Activated T-helper 2 cell treated with anti-CD3 and anti-CD28 coated beads, Interferon-gamma antibody, Interleukin-2, Interleukin-4, amounts not matched to agents 10 μg/mL and 5 μg/mL and 100 μg/mL, durations not matched to agents 14 hours and 24 hours and 36 hours (primary cell): ENCODE results near the gene MYCL. TPM values are rescaled to one million over a fixed set of nuclear protein-coding genes. Genes with fewer than 3 reads are reported as not detected.
"Not testable (repeated sequence)": the region's sequence is repeated elsewhere in the genome, so short reads cannot be mapped to it uniquely, and the experiment has no call there.

Source experiments
- DNase-seq: peaks from one replicate; pipeline ENCODE4 v3.0.0; 2021; ENCODE audit warnings: low spot score
- H3K27ac Mint-ChIP-seq: one replicate; pipeline ENCODE4 v1.8.0; 2021; ENCODE audit warnings: mixed read lengths
- H3K27me3 Mint-ChIP-seq: one replicate; pipeline ENCODE4 v1.8.0; 2021; ENCODE audit warnings: low read depth, mixed read lengths
- H3K36me3 Mint-ChIP-seq: one replicate; pipeline ENCODE4 v1.8.0; 2021; ENCODE audit warnings: low read depth, mixed read lengths
- H3K4me1 Mint-ChIP-seq: one replicate; pipeline ENCODE4 v1.8.0; 2021; ENCODE audit warnings: low read depth, mixed read lengths
- H3K4me3 Mint-ChIP-seq: one replicate; pipeline ENCODE4 v1.8.0; 2021; ENCODE audit warnings: low read depth, mild to moderate bottlenecking, moderate library complexity, mixed read lengths
- H3K9me3 Mint-ChIP-seq: one replicate; pipeline ENCODE4 v1.8.0; 2021; ENCODE audit warnings: mixed read lengths
- intact Hi-C: fragments of 100-400 bp; cut with micrococcal nuclease; formaldehyde crosslinking; loops from one replicate; pipeline ENCODE4 v1.15.1; 2023
- total RNA-seq: library from RNA; stranded (reverse); gene quantifications from 2 replicates; pipeline ENCODE4 v1.2.3, GENCODE V29; 2022

The MYCL gene
- total RNA-seq, 1 donor from 2014 or later: 0.50 TPM

- H3K27ac Mint-ChIP-seq, DNase-seq, H3K4me1 Mint-ChIP-seq, H3K4me3 Mint-ChIP-seq, H3K27me3 Mint-ChIP-seq, intact Hi-C loops, H3K9me3 Mint-ChIP-seq: not testable (repeated sequence)
- H3K36me3 Mint-ChIP-seq: peaks cover 33% of the 10 kb centered on the region
Measured at GRCh38 chr1:39871043-39871442, 30.7 kb downstream of the MYCL start.

GRCh38 chr1:39869538-39870112 lies 32.1 kb downstream of the MYCL start:
- H3K27me3 Mint-ChIP-seq, H3K9me3 Mint-ChIP-seq, intact Hi-C loops, H3K4me1 Mint-ChIP-seq, DNase-seq, H3K4me3 Mint-ChIP-seq, H3K27ac Mint-ChIP-seq: not testable (repeated sequence)
- peaks cover 31% of the 10 kb centered on the region for H3K36me3 Mint-ChIP-seq

GRCh38 chr1:39866767-39867166 lies 35.0 kb downstream of the MYCL start:
- Mint-ChIP-seq H3K36me3 (peaks cover 34% of the 10 kb centered on the region), H3K4me3 (no peak overlapping the region), H3K4me1 (no peaks in the 10 kb centered on the region), H3K27ac (no peak overlapping the region), H3K9me3 (no peaks in the 10 kb centered on the region), H3K27me3 (no peaks in the 10 kb centered on the region)
- intact Hi-C loops: no loop called here
- no peak for DNase-seq

- intact Hi-C loops: no loop called here
- peaks cover 29% of the 10 kb centered on the region for H3K36me3 Mint-ChIP-seq
- H3K27me3 Mint-ChIP-seq: no peaks in the 10 kb centered on the region
- no peaks in the 10 kb centered on the region for H3K9me3 Mint-ChIP-seq
- no peak overlapping the region for H3K27ac Mint-ChIP-seq
- no peak for DNase-seq
- no peaks in the 10 kb centered on the region for H3K4me1 Mint-ChIP-seq
- H3K4me3 Mint-ChIP-seq: no peak overlapping the region
Measured at GRCh38 chr1:39865762-39866161, 36.0 kb downstream of the MYCL start.

GRCh38 chr1:39863177-39863576 lies 38.5 kb downstream of the MYCL start:
- intact Hi-C loops: no loop called here
- no peak for DNase-seq
- no peaks in the 10 kb centered on the region for H3K9me3 Mint-ChIP-seq
- no peaks in the 10 kb centered on the region for H3K4me1 Mint-ChIP-seq
- H3K27ac Mint-ChIP-seq: no peak overlapping the region
- H3K27me3 Mint-ChIP-seq: no peaks in the 10 kb centered on the region
- peaks cover 15% of the 10 kb centered on the region for H3K36me3 Mint-ChIP-seq
- H3K4me3 Mint-ChIP-seq: no peak overlapping the region

GRCh38 chr1:39861003-39861402 lies 40.7 kb downstream of the MYCL start:
- Mint-ChIP-seq H3K27me3 (no peaks in the 10 kb centered on the region), H3K9me3 (no peaks in the 10 kb centered on the region), H3K27ac (no peak overlapping the region), H3K4me1 (no peaks in the 10 kb centered on the region), H3K36me3 (peaks cover 13% of the 10 kb centered on the region), H3K4me3 (no peak overlapping the region)
- intact Hi-C loops: no loop called here
- no peak for DNase-seq

- peaks cover 20% of the 10 kb centered on the region for H3K36me3 Mint-ChIP-seq
- no peak overlapping the region for H3K27ac Mint-ChIP-seq
- intact Hi-C loops: no loop called here
- no peaks in the 10 kb centered on the region for H3K9me3 Mint-ChIP-seq
- no peaks in the 10 kb centered on the region for H3K27me3 Mint-ChIP-seq
- DNase-seq: no peak
- H3K4me1 Mint-ChIP-seq: no peaks in the 10 kb centered on the region
- no peak overlapping the region for H3K4me3 Mint-ChIP-seq
Measured at GRCh38 chr1:39859859-39860812, 41.6 kb downstream of the MYCL start.

- DNase-seq: no peak
- Mint-ChIP-seq H3K27ac (no peak overlapping the region), H3K36me3 (peaks cover 18% of the 10 kb centered on the region), H3K4me1 (peaks cover 3% of the 10 kb centered on the region), H3K4me3 (no peak overlapping the region), H3K9me3 (no peaks in the 10 kb centered on the region), H3K27me3 (no peaks in the 10 kb centered on the region)
- intact Hi-C loops: no loop called here
Measured at GRCh38 chr1:39858315-39858714, 43.4 kb downstream of the MYCL start.

- H3K27ac Mint-ChIP-seq: no peak overlapping the region
- H3K9me3 Mint-ChIP-seq: no peaks in the 10 kb centered on the region
- no peak for DNase-seq
- peaks cover 3% of the 10 kb centered on the region for H3K4me1 Mint-ChIP-seq
- intact Hi-C loops: no loop called here
- no peak overlapping the region for H3K4me3 Mint-ChIP-seq
- no peaks in the 10 kb centered on the region for H3K27me3 Mint-ChIP-seq
- peaks cover 22% of the 10 kb centered on the region for H3K36me3 Mint-ChIP-seq
Measured at GRCh38 chr1:39857126-39857878, 44.4 kb downstream of the MYCL start.

GRCh38 chr1:39854738-39855137 lies 47.0 kb downstream of the MYCL start:
- no peak overlapping the region for H3K4me3 Mint-ChIP-seq
- DNase-seq: no peak
- peaks cover 7% of the 10 kb centered on the region for H3K4me1 Mint-ChIP-seq
- no peak overlapping the region for H3K27ac Mint-ChIP-seq
- intact Hi-C loops: no loop called here
- no peaks in the 10 kb centered on the region for H3K9me3 Mint-ChIP-seq
- no peaks in the 10 kb centered on the region for H3K27me3 Mint-ChIP-seq
- H3K36me3 Mint-ChIP-seq: peaks cover 25% of the 10 kb centered on the region

- DNase-seq: no peak
- intact Hi-C loops: no loop called here
- Mint-ChIP-seq H3K4me3 (no peak overlapping the region), H3K4me1 (peaks cover 7% of the 10 kb centered on the region), H3K27me3 (no peaks in the 10 kb centered on the region), H3K36me3 (peaks cover 25% of the 10 kb centered on the region), H3K9me3 (no peaks in the 10 kb centered on the region), H3K27ac (no peak overlapping the region)
Measured at GRCh38 chr1:39854314-39854713, 47.4 kb downstream of the MYCL start.

GRCh38 chr1:39852876-39853275 lies 48.8 kb downstream of the MYCL start:
- no peaks in the 10 kb centered on the region for H3K27me3 Mint-ChIP-seq
- peaks cover 7% of the 10 kb centered on the region for H3K4me1 Mint-ChIP-seq
- H3K9me3 Mint-ChIP-seq: no peaks in the 10 kb centered on the region
- no peak overlapping the region for H3K4me3 Mint-ChIP-seq
- intact Hi-C loops: no loop called here
- H3K27ac Mint-ChIP-seq: no peak overlapping the region
- DNase-seq: no peak
- H3K36me3 Mint-ChIP-seq: peaks cover 27% of the 10 kb centered on the region
